ENCODE results near the gene SERPINA12. TPM values are rescaled to one million over a fixed set of nuclear protein-coding genes. Genes with fewer than 3 reads are reported as not detected.

Gene SERPINA12
- total RNA-seq, 1 experiment from 2014 or later: not detected

DNA sequence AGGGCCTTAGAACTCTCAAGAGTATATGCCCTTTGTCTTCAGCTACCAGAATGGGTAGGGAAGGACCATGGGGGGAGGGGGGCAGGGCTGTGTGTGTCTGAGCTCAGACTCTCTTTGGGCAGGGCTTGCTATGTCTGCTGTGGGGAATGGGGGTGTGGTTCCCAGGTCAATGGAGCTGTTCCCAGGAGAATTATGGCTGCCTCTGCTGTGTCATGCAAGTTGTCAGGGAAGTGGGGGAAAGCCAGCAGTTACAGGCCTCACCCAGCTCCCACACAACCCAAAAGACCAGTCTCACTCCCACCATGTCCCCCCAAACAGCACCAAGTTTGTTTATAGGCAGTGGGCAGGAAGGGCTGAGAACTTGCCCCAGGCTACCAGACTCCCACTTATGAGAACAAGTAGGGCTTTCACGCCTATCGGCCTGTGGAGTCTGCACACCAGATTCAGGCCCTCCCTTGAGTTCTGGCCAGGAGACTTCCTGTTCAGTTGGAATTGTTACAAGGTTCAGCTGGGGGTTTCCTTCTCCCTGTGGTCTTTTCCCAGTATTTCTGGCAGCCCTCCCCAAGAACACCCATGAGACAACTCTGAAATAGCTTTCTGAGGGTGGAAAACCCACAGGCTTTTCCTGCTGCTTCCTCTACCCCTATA, 50.6 kb downstream of the SERPINA12 start:
- peaks cover 7% of the 10 kb centered on the region for H3K27me3 Mint-ChIP-seq (ENCODE audit: low read depth)
- H4K91ac ChIP-seq (ENCODE audit: insufficient read length, low read depth, low read length): no peak overlapping the region
- peaks cover 14 to 16% of the 10 kb centered on the region in 2 experiments; a peak in 3 of 4 replicates for H3K4me1 Mint-ChIP-seq
- no peak overlapping the region for H4K8ac ChIP-seq (replicated peaks; ENCODE audit: insufficient read length, low read depth, low read length)
- no peak overlapping the region for H2BK12ac ChIP-seq (ENCODE audit: insufficient read length, low read depth, low read length)
- H3K56ac ChIP-seq (ENCODE audit: insufficient read length, low read depth, low read length): no peak overlapping the region
- no peaks in the 10 kb centered on the region for H3K23me2 ChIP-seq (ENCODE audit: insufficient read length, low read depth, low read length, poor library complexity, severe bottlenecking)
- H3K9me3 ChIP-seq (ENCODE audit: control insufficient read depth, low read depth, low read length): no peaks in the 10 kb centered on the region
- no peak overlapping the region for H3K4me3 Mint-ChIP-seq
- H3K79me1 ChIP-seq (ENCODE audit: insufficient read depth, low read depth, low read length, poor library complexity, severe bottlenecking): no peaks in the 10 kb centered on the region
- WGBS (ENCODE audit: extremely low coverage, insufficient read length, low lambda C conversion rate): no CpG with 5 or more reads among the region's 2 CpGs
- H2BK5ac ChIP-seq (ENCODE audit: insufficient read length, low read length): no peak overlapping the region
- H3K4me2 ChIP-seq (ENCODE audit: insufficient read depth, insufficient read length, low read length): no peak overlapping the region
- no peak overlapping the region for H2AK5ac ChIP-seq (ENCODE audit: insufficient read length, low read length)
- H3K79me2 ChIP-seq (ENCODE audit: insufficient read depth, low read length): no peaks in the 10 kb centered on the region
- H4K5ac ChIP-seq (ENCODE audit: insufficient read length, low read depth, low read length): no peak overlapping the region
- H3K9ac ChIP-seq (ENCODE audit: extremely low read depth, insufficient read length, low read length): no peak overlapping the region
- TF ChIP-seq, protein P1, sequence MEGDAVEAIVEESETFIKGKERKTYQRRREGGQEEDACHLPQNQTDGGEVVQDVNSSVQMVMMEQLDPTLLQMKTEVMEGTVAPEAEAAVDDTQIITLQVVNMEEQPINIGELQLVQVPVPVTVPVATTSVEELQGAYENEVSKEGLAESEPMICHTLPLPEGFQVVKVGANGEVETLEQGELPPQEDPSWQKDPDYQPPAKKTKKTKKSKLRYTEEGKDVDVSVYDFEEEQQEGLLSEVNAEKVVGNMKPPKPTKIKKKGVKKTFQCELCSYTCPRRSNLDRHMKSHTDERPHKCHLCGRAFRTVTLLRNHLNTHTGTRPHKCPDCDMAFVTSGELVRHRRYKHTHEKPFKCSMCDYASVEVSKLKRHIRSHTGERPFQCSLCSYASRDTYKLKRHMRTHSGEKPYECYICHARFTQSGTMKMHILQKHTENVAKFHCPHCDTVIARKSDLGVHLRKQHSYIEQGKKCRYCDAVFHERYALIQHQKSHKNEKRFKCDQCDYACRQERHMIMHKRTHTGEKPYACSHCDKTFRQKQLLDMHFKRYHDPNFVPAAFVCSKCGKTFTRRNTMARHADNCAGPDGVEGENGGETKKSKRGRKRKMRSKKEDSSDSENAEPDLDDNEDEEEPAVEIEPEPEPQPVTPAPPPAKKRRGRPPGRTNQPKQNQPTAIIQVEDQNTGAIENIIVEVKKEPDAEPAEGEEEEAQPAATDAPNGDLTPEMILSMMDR (conservative IDR thresholded peaks at IDR 0.05): no peak
- no peaks in the 10 kb centered on the region for H3K27me3 ChIP-seq (ENCODE audit: insufficient read depth, low read length)
- H3K27ac Mint-ChIP-seq: no peak overlapping the region
- peaks cover 0 to 39% (median 15%) of the 10 kb centered on the region in 3 experiments; a peak in 5 of 7 replicates for H3K36me3 Mint-ChIP-seq (ENCODE audit: insufficient read depth in 1 of 3, low read depth in 3 of 3)
- no peak overlapping the region for H2BK15ac ChIP-seq (ENCODE audit: low read depth, low read length)
- H3K9me3 Mint-ChIP-seq: peaks cover 25 to 38% of the 10 kb centered on the region in 2 experiments
- H3T11ph ChIP-seq (ENCODE audit: low read length): no peak overlapping the region
- H3K4me1 ChIP-seq (ENCODE audit: insufficient read depth, low read length): no peaks in the 10 kb centered on the region
- H2AFZ ChIP-seq (ENCODE audit: low read length): no peak overlapping the region
- H3K27ac ChIP-seq (ENCODE audit: insufficient read length, low read depth, low read length): no peak overlapping the region
- H3K18ac ChIP-seq (ENCODE audit: insufficient read length, low read depth, low read length): no peak overlapping the region
- no peaks in the 10 kb centered on the region for H4K20me1 ChIP-seq (ENCODE audit: control insufficient read depth, insufficient read depth, insufficient read length)
- peak; percentile 12 for DNase-seq
- H2BK20ac ChIP-seq (ENCODE audit: low read depth, low read length, poor library complexity, severe bottlenecking): no peak overlapping the region
- no peak overlapping the region for H3K14ac ChIP-seq (ENCODE audit: insufficient read depth, low read length)
- no peak overlapping the region for H2BK120ac ChIP-seq (ENCODE audit: low read depth, low read length, poor library complexity, severe bottlenecking)
- no peak overlapping the region for H3K23ac ChIP-seq (ENCODE audit: insufficient read length, low read depth, low read length)
- no peak overlapping the region for H3K4ac ChIP-seq (ENCODE audit: low read depth, low read length)

Data from H9 (cell line).